ES-I3 (cell line): ENCODE data around the gene TMCO5A.
"Not testable (repeated sequence)": the region's sequence is repeated elsewhere in the genome, so short reads cannot be mapped to it uniquely, and the experiment has no call there.

Experiments
- H3K36me3 ChIP-seq: 2 replicates; pipeline ENCODE4 v1.6.1; 2013; ENCODE audit warnings: mild to moderate bottlenecking, low read length, control low read depth, moderate library complexity; ENCODE audit not compliant: insufficient read depth
- H3K4me1 ChIP-seq: 2 replicates; pipeline ENCODE4 v1.6.1; 2013; ENCODE audit warnings: mild to moderate bottlenecking, control low read depth, low read length; ENCODE audit not compliant: insufficient read depth
- H3K9ac ChIP-seq: 2 replicates; pipeline ENCODE4 v1.6.1; 2013; ENCODE audit warnings: low read depth, mild to moderate bottlenecking, low read length, moderate library complexity
- H3K9me3 ChIP-seq: 2 replicates; pipeline ENCODE4 v1.6.1; 2013; ENCODE audit warnings: mild to moderate bottlenecking, low read length, moderate library complexity; ENCODE audit not compliant: control insufficient read depth, insufficient read depth

TMCO5A gene

DNA sequence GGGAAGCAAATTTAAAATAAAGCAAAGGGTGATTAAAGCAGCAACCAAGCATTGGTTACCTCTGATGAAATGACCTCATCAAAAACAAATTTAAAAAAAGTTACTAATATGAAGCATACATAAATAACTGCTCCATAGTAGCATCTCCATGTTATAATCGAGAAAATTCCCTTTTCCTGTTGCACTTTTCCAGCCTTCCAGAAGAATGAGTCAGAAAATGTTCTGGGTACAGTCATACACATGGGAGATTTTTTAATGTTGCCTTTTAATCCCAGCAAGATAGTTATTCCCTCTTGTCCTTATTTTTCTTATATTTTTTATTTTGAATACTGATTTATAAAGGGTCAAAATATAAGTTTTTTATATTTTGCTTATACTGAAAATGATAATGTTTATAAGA, 2.6 kb upstream of the TMCO5A start:
- no peak overlapping the region for H3K9ac ChIP-seq
- 0 out of 2 replicates have a peak, but pooled peaks cover 3% of the 10 kb centered on the region for H3K4me1 ChIP-seq
- H3K9me3 ChIP-seq: no peaks in the 10 kb centered on the region
- H3K36me3 ChIP-seq: no peaks in the 10 kb centered on the region

DNA sequence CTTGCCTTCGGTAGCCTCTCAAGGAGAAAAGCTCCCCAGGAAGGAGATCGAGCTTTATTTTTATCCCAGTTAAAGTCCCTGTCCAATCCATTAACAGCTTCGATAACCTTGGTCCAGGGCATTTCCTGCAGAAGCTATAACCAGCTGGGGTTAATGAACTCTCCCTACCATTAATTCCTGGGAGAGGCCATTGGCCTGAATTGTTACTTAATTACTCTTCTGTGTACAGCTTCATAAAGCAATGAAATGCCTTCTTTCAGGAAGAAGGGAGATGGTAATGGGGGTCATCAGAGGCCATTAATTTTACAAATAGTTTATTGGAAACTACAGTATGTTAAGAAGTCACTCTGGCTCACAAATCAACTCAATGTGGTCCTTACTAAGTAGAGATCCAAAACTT, 1.9 kb upstream of the TMCO5A start:
- Histone ChIP-seq H3K9me3 (no peaks in the 10 kb centered on the region), H3K9ac (no peak overlapping the region), H3K36me3 (no peaks in the 10 kb centered on the region), H3K4me1 (0 out of 2 replicates have a peak, but pooled peaks cover 3% of the 10 kb centered on the region)

- Histone ChIP-seq H3K4me1 (0 out of 2 replicates have a peak, but pooled peaks cover 3% of the 10 kb centered on the region), H3K36me3 (no peaks in the 10 kb centered on the region), H3K9ac (no peak overlapping the region), H3K9me3 (no peaks in the 10 kb centered on the region)
Measured at GRCh38 chr15:37933666-37934065, 774 bp upstream of the TMCO5A start.

DNA sequence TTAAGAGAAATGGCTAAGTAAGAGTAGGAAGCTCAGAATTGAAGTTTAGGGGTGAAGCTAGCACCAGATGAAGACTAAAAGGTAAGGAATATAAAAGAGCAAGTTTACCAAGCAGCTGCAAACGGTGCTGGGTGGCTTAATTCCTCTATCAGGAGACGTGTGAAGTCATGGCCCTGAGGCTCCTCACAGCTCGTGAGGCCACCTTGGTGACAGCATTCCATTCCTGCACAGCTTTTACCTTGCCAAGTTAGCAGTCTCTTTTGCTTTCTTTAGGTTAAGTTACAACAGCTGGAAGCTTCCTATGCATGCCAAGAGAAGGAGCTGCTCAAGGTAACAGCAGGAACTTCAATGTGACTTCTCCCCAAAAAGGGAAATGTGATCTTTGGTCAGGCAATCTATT, 6.4 kb downstream of the TMCO5A start:
- Histone ChIP-seq H3K36me3 (no peaks in the 10 kb centered on the region), H3K4me1 (no peaks in the 10 kb centered on the region), H3K9ac (no peak overlapping the region), H3K9me3 (no peaks in the 10 kb centered on the region)

DNA sequence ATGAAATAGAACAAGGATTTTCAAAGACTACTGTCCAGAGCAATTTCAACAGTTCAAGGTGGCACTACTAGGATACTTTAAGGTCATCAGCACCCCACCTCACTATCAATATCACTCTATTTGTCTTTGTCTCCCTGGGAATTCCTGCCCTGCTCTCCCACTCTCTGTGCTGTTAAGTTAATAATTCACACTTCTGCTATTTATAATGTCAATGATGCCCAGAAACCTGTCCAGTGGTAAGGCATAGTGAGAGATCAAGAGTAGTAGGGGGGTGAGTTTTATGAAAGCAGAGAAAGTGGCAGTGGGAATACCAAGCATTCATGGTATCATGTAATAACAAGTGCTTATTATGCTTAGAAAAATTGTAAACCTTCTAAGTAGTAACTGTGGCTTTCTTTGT, 7.3 kb downstream of the TMCO5A start:
- H3K36me3 ChIP-seq: no peaks in the 10 kb centered on the region
- H3K9ac ChIP-seq: no peak overlapping the region
- H3K4me1 ChIP-seq: no peaks in the 10 kb centered on the region
- H3K9me3 ChIP-seq: no peaks in the 10 kb centered on the region

- Histone ChIP-seq H3K9ac (no peak overlapping the region), H3K36me3 (no peaks in the 10 kb centered on the region), H3K9me3 (no peaks in the 10 kb centered on the region), H3K4me1 (no peaks in the 10 kb centered on the region)
Measured at GRCh38 chr15:37951999-37952398, 17.6 kb downstream of the TMCO5A start.

GRCh38 chr15:37960742-37961141, 26.3 kb downstream of the TMCO5A start:
- not testable (repeated sequence) for H3K36me3 ChIP-seq, H3K9me3 ChIP-seq, H3K9ac ChIP-seq, H3K4me1 ChIP-seq

DNA sequence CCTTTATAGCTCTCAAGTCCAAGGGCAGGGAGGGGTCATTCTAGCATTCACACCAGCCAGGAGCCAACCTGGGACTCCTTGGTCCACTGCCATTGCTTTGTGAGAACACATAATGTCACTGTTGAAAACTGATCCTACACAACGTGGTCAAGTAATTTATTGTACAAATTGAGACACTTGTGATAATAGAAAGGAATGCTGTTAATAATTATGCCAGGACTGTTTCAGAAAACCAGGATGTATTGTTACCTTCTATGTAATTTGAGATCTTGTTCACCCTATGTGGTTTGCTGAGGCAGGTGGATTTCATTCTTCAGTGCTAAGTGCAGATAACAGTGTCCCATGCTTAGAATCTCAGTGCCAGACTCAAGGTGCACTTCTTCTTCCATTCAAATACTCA, 33.3 kb downstream of the TMCO5A start:
- Histone ChIP-seq H3K36me3 (no peaks in the 10 kb centered on the region), H3K9me3 (no peaks in the 10 kb centered on the region), H3K4me1 (no peaks in the 10 kb centered on the region), H3K9ac (no peak overlapping the region)

GRCh38 chr15:37973856-37974255, 39.4 kb downstream of the TMCO5A start:
- Histone ChIP-seq H3K9ac (no peak overlapping the region), H3K4me1 (no peaks in the 10 kb centered on the region), H3K36me3 (no peaks in the 10 kb centered on the region), H3K9me3 (no peaks in the 10 kb centered on the region)

DNA sequence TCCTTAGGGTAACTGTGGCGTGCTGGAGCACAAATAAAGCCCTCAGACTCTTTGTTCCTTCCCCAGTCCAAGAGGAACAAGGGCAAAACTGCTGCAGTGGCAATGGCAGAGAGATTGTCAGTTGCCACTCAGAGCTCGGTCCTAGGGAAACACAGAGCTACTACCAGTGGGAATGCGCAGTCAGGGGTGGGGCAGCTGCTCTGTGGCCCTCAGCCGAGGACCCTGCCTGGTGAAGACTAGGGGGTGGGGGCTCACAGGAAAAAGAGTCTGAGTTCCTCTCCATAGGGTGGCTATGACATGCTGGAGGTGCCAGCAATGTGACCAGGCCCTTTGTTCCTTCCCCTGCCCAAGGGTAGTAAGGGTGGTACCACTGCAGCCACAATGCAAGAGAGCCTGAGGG, 43.8 kb downstream of the TMCO5A start:
- Histone ChIP-seq H3K4me1 (no peaks in the 10 kb centered on the region), H3K9me3 (no peaks in the 10 kb centered on the region), H3K36me3 (no peaks in the 10 kb centered on the region), H3K9ac (no peak overlapping the region)

- Histone ChIP-seq H3K36me3 (no peaks in the 10 kb centered on the region), H3K4me1 (no peaks in the 10 kb centered on the region), H3K9me3 (no peaks in the 10 kb centered on the region), H3K9ac (no peak overlapping the region)
Measured at GRCh38 chr15:37979671-37980409, 45.4 kb downstream of the TMCO5A start.

- Histone ChIP-seq H3K9me3 (no peaks in the 10 kb centered on the region), H3K4me1 (no peaks in the 10 kb centered on the region), H3K9ac (no peak overlapping the region), H3K36me3 (no peaks in the 10 kb centered on the region)
Measured at GRCh38 chr15:37981201-37981600, 46.8 kb downstream of the TMCO5A start.

DNA sequence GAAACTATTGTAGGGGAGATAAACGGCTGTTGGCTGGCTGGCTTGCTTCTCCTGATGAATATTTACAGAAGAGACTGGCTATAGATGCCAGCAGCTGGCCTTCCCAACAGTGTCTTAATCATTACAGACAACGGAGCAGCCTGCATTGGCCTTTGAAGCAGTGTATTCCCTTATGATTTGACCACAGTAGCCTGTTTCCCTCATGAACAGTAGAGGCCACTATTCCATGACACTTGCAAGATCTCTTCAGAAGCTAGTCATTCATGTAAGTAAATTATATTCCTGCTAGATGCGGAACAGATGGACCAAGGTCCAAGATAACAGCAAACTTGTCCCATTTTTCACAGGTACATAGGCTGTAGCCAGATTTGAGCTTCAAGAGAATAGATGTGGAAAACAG, 47.3 kb downstream of the TMCO5A start:
- Histone ChIP-seq H3K4me1 (no peaks in the 10 kb centered on the region), H3K36me3 (no peaks in the 10 kb centered on the region), H3K9me3 (no peaks in the 10 kb centered on the region), H3K9ac (no peak overlapping the region)

- Histone ChIP-seq H3K9me3 (no peaks in the 10 kb centered on the region; the same call in 1 of the 2 replicates), H3K36me3 (no peaks in the 10 kb centered on the region), H3K9ac (no peak overlapping the region), H3K4me1 (no peaks in the 10 kb centered on the region)
Measured at GRCh38 chr15:37984368-37984767, 49.9 kb downstream of the TMCO5A start.

GRCh38 chr15:37995461-37996347, 61.3 kb downstream of the TMCO5A start:
- Histone ChIP-seq H3K9ac (no peak overlapping the region), H3K9me3 (no peaks in the 10 kb centered on the region; the same call in 1 of the 2 replicates)

More at GRCh38 chr15:37995461-37996347, 61.3 kb downstream of the TMCO5A start:
- no peaks in the 10 kb centered on the region for H3K36me3 ChIP-seq
- H3K4me1 ChIP-seq: no peaks in the 10 kb centered on the region
